WERI-Rb-1 (cell line): ENCODE results near the gene NAGPA.

Experiments used
- DNase-seq: peaks from one replicate; pipeline ENCODE4 v3.0.0-alpha.2; 2020
- H3K27ac ChIP-seq: fragments of 250-450 bp; sonication (Bioruptor Pico); 2 replicates; pipeline ENCODE4 v1.5.1; 2020; ENCODE audit warnings: mild to moderate bottlenecking, moderate library complexity
- H3K27me3 ChIP-seq: fragments of 250-450 bp; sonication (Bioruptor Pico); 2 replicates; pipeline ENCODE4 v1.5.1; 2021; ENCODE audit warnings: mild to moderate bottlenecking, low read depth, moderate library complexity; ENCODE audit not compliant: insufficient read depth, severe bottlenecking
- H3K36me3 ChIP-seq: fragments of 250-450 bp; sonication (Bioruptor Pico); 2 replicates; pipeline ENCODE4 v1.5.1; 2020; ENCODE audit warnings: mild to moderate bottlenecking, moderate library complexity
- H3K4me3 ChIP-seq: 2 replicates; pipeline ENCODE4 v1.5.1; 2011; ENCODE audit warnings: low read depth, mild to moderate bottlenecking, control low read depth, low read length
- H3K9me3 ChIP-seq: fragments of 250-450 bp; sonication (Bioruptor Pico); 2 replicates; pipeline ENCODE4 v1.5.1; 2021; ENCODE audit warnings: mild to moderate bottlenecking, moderate library complexity; ENCODE audit not compliant: severe bottlenecking
- TF ChIP-seq, protein P1 (sequence below): IDR thresholded peaks from 2 replicates; pipeline ENCODE4 v1.5.1; 2011; ENCODE audit warnings: low read depth, mild to moderate bottlenecking, control low read depth, inconsistent platforms, low read length

NAGPA gene

DNA sequence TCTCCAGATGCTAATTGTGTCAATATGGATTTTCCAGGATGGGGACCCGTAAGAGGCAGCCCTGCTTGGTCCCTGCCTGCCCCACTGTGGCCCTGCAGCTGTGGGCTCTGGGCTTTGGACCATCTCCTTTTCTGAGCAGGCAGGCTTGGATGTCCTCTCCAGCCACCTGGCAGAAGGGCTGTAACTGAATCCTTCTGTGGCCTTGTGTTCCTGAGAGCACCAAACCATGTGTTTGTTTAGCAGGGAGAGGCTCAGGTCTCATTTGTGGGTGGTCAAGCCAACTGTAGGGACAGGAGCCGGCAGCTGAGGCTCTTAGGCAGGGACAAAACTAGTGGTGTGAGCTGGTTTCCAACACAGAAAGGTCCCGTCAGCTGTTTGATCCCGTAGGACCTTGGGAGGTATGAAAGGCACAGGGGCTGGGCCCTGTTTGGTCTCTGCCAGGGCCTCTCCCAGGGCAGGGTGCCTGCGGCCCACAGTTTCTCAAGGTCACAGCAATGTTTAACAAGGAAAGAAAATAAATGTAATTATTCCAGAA is 57.1 kb downstream of the NAGPA start:
- Histone ChIP-seq H3K27ac (no peak overlapping the region), H3K9me3 (no peaks in the 10 kb centered on the region), H3K36me3 (no peaks in the 10 kb centered on the region), H3K27me3 (no peaks in the 10 kb centered on the region), H3K4me3 (no peak overlapping the region)
- DNase-seq = no peak
- TF ChIP-seq, protein P1, sequence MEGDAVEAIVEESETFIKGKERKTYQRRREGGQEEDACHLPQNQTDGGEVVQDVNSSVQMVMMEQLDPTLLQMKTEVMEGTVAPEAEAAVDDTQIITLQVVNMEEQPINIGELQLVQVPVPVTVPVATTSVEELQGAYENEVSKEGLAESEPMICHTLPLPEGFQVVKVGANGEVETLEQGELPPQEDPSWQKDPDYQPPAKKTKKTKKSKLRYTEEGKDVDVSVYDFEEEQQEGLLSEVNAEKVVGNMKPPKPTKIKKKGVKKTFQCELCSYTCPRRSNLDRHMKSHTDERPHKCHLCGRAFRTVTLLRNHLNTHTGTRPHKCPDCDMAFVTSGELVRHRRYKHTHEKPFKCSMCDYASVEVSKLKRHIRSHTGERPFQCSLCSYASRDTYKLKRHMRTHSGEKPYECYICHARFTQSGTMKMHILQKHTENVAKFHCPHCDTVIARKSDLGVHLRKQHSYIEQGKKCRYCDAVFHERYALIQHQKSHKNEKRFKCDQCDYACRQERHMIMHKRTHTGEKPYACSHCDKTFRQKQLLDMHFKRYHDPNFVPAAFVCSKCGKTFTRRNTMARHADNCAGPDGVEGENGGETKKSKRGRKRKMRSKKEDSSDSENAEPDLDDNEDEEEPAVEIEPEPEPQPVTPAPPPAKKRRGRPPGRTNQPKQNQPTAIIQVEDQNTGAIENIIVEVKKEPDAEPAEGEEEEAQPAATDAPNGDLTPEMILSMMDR = no peak

DNA sequence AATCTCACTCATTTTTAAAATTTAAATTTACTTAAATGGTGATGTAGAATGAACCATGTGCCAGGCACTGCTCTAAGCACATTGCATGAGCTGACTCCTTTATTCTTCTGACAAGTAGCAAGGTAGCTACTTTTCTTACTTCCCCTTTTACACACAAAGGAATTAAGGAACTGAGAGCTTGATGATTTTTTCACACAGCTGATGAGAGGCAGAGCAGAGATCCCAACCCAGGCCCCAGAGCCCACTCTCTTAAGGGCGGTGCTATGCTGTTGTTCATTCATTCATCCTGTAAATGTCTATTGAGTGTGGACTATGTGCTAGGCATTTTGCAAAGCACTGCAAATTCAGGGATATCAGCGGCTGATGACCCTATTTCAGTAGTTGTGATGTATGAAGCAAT is 57.7 kb downstream of the NAGPA start:
- no peak for DNase-seq
- H3K27me3 ChIP-seq = no peaks in the 10 kb centered on the region
- no peaks in the 10 kb centered on the region for H3K9me3 ChIP-seq
- no peak overlapping the region for H3K27ac ChIP-seq
- H3K4me3 ChIP-seq = no peak overlapping the region
- H3K36me3 ChIP-seq = no peaks in the 10 kb centered on the region
- TF ChIP-seq, protein P1 = no peak
